Neuronal stem cell (in vitro differentiated cells): Measurements from ENCODE around the gene LCN6.

Source experiments
- DNase-seq: peaks from one replicate; pipeline ENCODE4 v3.0.0-alpha.2; 2013; ENCODE audit warnings: low spot score
- H2AFZ ChIP-seq: one replicate; pipeline ENCODE4 v1.6.1; 2013; ENCODE audit warnings: mild to moderate bottlenecking, low read length, inconsistent platforms
- H2AK5ac ChIP-seq: 2 replicates; pipeline ENCODE4 v1.6.1; 2013; ENCODE audit warnings: low read depth, mild to moderate bottlenecking, inconsistent platforms, low read length, moderate library complexity, mixed read lengths
- H2BK120ac ChIP-seq: 2 replicates; pipeline ENCODE4 v1.6.1; 2013; ENCODE audit warnings: low read depth, mild to moderate bottlenecking, inconsistent platforms, low read length, moderate library complexity, mixed read lengths
- H2BK12ac ChIP-seq: one replicate; pipeline ENCODE4 v1.6.1; 2013; ENCODE audit warnings: low read length, inconsistent platforms
- H2BK15ac ChIP-seq: 2 replicates; pipeline ENCODE4 v1.6.1; 2013; ENCODE audit warnings: mild to moderate bottlenecking, low read length, inconsistent platforms, mixed read lengths
- H2BK5ac ChIP-seq: one replicate; pipeline ENCODE4 v1.6.1; 2013; ENCODE audit warnings: inconsistent platforms, mild to moderate bottlenecking, low read length, moderate library complexity
- H3K14ac ChIP-seq: one replicate; pipeline ENCODE4 v1.6.1; 2013; ENCODE audit warnings: low read length, inconsistent platforms
- H3K18ac ChIP-seq: 2 replicates; pipeline ENCODE4 v1.6.1; 2013; ENCODE audit warnings: low read length, inconsistent platforms
- H3K23ac ChIP-seq: 2 replicates; pipeline ENCODE4 v1.6.1; 2013; ENCODE audit warnings: low read depth, mild to moderate bottlenecking, mixed read lengths, low read length, inconsistent platforms; ENCODE audit not compliant: poor library complexity
- H3K27ac ChIP-seq: replicated peaks from 3 replicates; pipeline ENCODE4 v1.5.1; 2013; ENCODE audit warnings: low read length, inconsistent platforms
- H3K27me3 ChIP-seq, 3 experiments: 2 replicates each; pipeline ENCODE4 v1.6.1; 2013; ENCODE audit warnings: low read length in 3 of 3, mild to moderate bottlenecking in 2 of 3, inconsistent platforms in 1 of 3, low read depth in 1 of 3, mixed read lengths in 1 of 3, moderate library complexity in 1 of 3; ENCODE audit not compliant: control insufficient read depth in 3 of 3, insufficient read depth in 3 of 3
- H3K36me3 ChIP-seq, 2 donors: replicated peaks in 1 of 2; 2 replicates each; pipeline ENCODE4 v1.6.1; 2013; ENCODE audit warnings: low read length in 2 of 2; ENCODE audit not compliant: control insufficient read depth in 2 of 2, insufficient read depth in 2 of 2
- H3K4ac ChIP-seq: 2 replicates; pipeline ENCODE4 v1.6.1; 2013; ENCODE audit warnings: inconsistent platforms, mild to moderate bottlenecking, low read length, moderate library complexity
- H3K4me1 ChIP-seq, 2 donors: 1 replicate in 1 of 2; 2 replicates in 1 of 2; pipeline ENCODE4 v1.6.1; 2013; ENCODE audit warnings: low read length in 2 of 2, low read depth in 1 of 2; ENCODE audit not compliant: control insufficient read depth in 2 of 2, insufficient read depth in 1 of 2
- H3K4me2 ChIP-seq: one replicate; pipeline ENCODE4 v1.6.1; 2013; ENCODE audit warnings: mild to moderate bottlenecking, low read length, inconsistent platforms; ENCODE audit not compliant: insufficient read depth, poor library complexity, severe bottlenecking
- H3K4me3 ChIP-seq, 2 donors: 2 replicates each; pipeline ENCODE4 v1.5.1; 2013; ENCODE audit warnings: low read length in 2 of 2, mild to moderate bottlenecking in 2 of 2, inconsistent platforms in 1 of 2, moderate library complexity in 1 of 2
- H3K79me1 ChIP-seq: one replicate; pipeline ENCODE4 v1.6.1; 2013; ENCODE audit warnings: low read depth, mild to moderate bottlenecking, inconsistent platforms, low read length, moderate library complexity
- H3K9ac ChIP-seq: one replicate; pipeline ENCODE4 v1.6.1; 2013; ENCODE audit warnings: mild to moderate bottlenecking, low read depth, low read length, inconsistent platforms; ENCODE audit not compliant: poor library complexity
- H3K9me3 ChIP-seq, 2 donors: replicated peaks in 1 of 2; 2 replicates each; pipeline versions ENCODE3 to v1.6.1; 2013; ENCODE audit warnings: low read length in 2 of 2, mild to moderate bottlenecking in 2 of 2, inconsistent platforms in 1 of 2, low read depth in 1 of 2, mixed read lengths in 1 of 2, moderate library complexity in 1 of 2; ENCODE audit not compliant: control insufficient read depth in 2 of 2, insufficient read depth in 1 of 2
- H4K8ac ChIP-seq: one replicate; pipeline ENCODE4 v1.6.1; 2013; ENCODE audit warnings: low read depth, mild to moderate bottlenecking, inconsistent platforms, low read length, moderate library complexity
- H4K91ac ChIP-seq: one replicate; pipeline ENCODE4 v1.6.1; 2013; ENCODE audit warnings: low read length, low read depth, mild to moderate bottlenecking, inconsistent platforms; ENCODE audit not compliant: poor library complexity
- WGBS, 2 donors: extraction: QIAGEN DNeasy Blood & Tissue Kit; methylation state at CpG; one replicate each; pipeline ENCODE4 v1.1.7; 2013; ENCODE audit warnings: missing lambda C conversion rate in 2 of 2, mixed read lengths in 1 of 2; ENCODE audit not compliant: insufficient read length in 2 of 2, insufficient replicate concordance in 1 of 2; ENCODE audit errors: extremely low coverage in 2 of 2; 5-methylcytosine and 5-hydroxymethylcytosine counted together

The LCN6 gene

GRCh38 chr9:136748666-136749611, 614 bp upstream of the LCN6 start:
- no CpG with 5 or more reads among the region's 21 CpGs for WGBS, 2 donors
- Histone ChIP-seq H3K9ac (peak overlapping the region; percentile 84), H4K91ac (no peak overlapping the region), H3K14ac (peak overlapping the region; percentile 98), H2AK5ac (peak overlapping the region; percentile 90), H3K18ac (peak overlapping the region; percentile 76), H3K23ac (no peak overlapping the region), H3K27me3 (peaks cover 0 to 28% (median 0%) of the 10 kb centered on the region in 3 experiments), H2BK5ac (peak overlapping the region; percentile 53), H2BK120ac (no peak overlapping the region), H3K79me1 (no peaks in the 10 kb centered on the region), H3K4ac (no peak overlapping the region), H3K4me2 (no peak overlapping the region), H3K9me3 (peaks cover 0 to 5% of the 10 kb centered on the region in 2 donors), H3K4me1 (no peaks in the 10 kb centered on the region), H4K8ac (peak overlapping the region; percentile 43), H2BK12ac (peak overlapping the region; percentile 84), H3K27ac (no peak overlapping the region), H3K4me3 (no peak overlapping the region), H3K36me3 (no peaks in the 10 kb centered on the region), H2AFZ (no peak overlapping the region), H2BK15ac (peak overlapping the region; percentile 75)
- no peak for DNase-seq

- H3K36me3 ChIP-seq: no peaks in the 10 kb centered on the region
- no peak overlapping the region for H2BK120ac ChIP-seq
- peak overlapping the region; percentile 71 for H3K14ac ChIP-seq
- no peak overlapping the region for H3K4me2 ChIP-seq
- no peak overlapping the region for H2BK15ac ChIP-seq
- H3K9ac ChIP-seq: no peak overlapping the region
- no CpG with 5 or more reads among the region's 22 CpGs for WGBS, 2 donors
- H3K27me3 ChIP-seq: peaks cover 0 to 37% (median 2%) of the 10 kb centered on the region in 3 experiments
- no peak overlapping the region for H4K8ac ChIP-seq
- H3K27ac ChIP-seq: no peak overlapping the region
- H3K23ac ChIP-seq: peak overlapping the region; percentile 20
- H2BK5ac ChIP-seq: peak overlapping the region; percentile 39
- no peaks in the 10 kb centered on the region for H3K79me1 ChIP-seq
- H3K9me3 ChIP-seq: peaks cover 0 to 5% of the 10 kb centered on the region in 2 donors
- H3K4me3 ChIP-seq: no peak overlapping the region
- DNase-seq: no peak
- peaks cover 4 to 7% of the 10 kb centered on the region in 2 donors for H3K4me1 ChIP-seq
- no peak overlapping the region for H3K4ac ChIP-seq
- no peak overlapping the region for H4K91ac ChIP-seq
- no peak overlapping the region for H2AFZ ChIP-seq
- H2BK12ac ChIP-seq: no peak overlapping the region
- H3K18ac ChIP-seq: peak overlapping the region; percentile 28
- peak overlapping the region; percentile 56 for H2AK5ac ChIP-seq
These were observed 914 bp downstream of the LCN6 start for GRCh38 chr9:136747161-136748060.

- H3K14ac ChIP-seq: no peak overlapping the region
- WGBS, 2 donors: no CpG with 5 or more reads among the region's 18 CpGs
- no peak overlapping the region for H3K4me2 ChIP-seq
- H4K8ac ChIP-seq: no peak overlapping the region
- no peak overlapping the region for H4K91ac ChIP-seq
- no peaks in the 10 kb centered on the region for H3K36me3 ChIP-seq
- no peak overlapping the region for H3K9ac ChIP-seq
- H3K4me1 ChIP-seq: peaks cover 7% of the 10 kb centered on the region in 2 donors
- peak overlapping the region; percentile 81 for H2AK5ac ChIP-seq
- peak overlapping the region; percentile 85 for H2BK15ac ChIP-seq
- H2AFZ ChIP-seq: no peak overlapping the region
- peaks cover 0 to 5% of the 10 kb centered on the region in 2 donors for H3K9me3 ChIP-seq
- H3K79me1 ChIP-seq: no peaks in the 10 kb centered on the region
- H3K4ac ChIP-seq: no peak overlapping the region
- H3K27me3 ChIP-seq: peaks cover 2 to 43% (median 2%) of the 10 kb centered on the region in 3 experiments
- H3K4me3 ChIP-seq: no peak overlapping the region
- no peak overlapping the region for H3K27ac ChIP-seq
- peak overlapping the region; percentile 39 for H2BK5ac ChIP-seq
- peak overlapping the region; percentile 38 for H3K18ac ChIP-seq
- no peak overlapping the region for H3K23ac ChIP-seq
- DNase-seq: no peak
- H2BK12ac ChIP-seq: peak overlapping the region; percentile 73
- H2BK120ac ChIP-seq: no peak overlapping the region
These were observed 1.7 kb downstream of the LCN6 start for GRCh38 chr9:136746621-136747020.
